Panc1 (cell line): ENCODE data around the gene ZNF254.

Source experiments
- POLR2AphosphoS5 ChIP-seq: IDR thresholded peaks from 2 replicates; pipeline ENCODE4 v1.6.1; 2012; ENCODE audit warnings: mild to moderate bottlenecking, low read depth, low read length, moderate library complexity
- REST ChIP-seq, 2 experiments: IDR thresholded peaks; 2 replicates each; pipeline ENCODE4 v1.6.1; 2011 to 2012; ENCODE audit warnings: low read depth in 2 of 2, control low read depth in 1 of 2, low read length in 1 of 2, mild to moderate bottlenecking in 1 of 2, moderate library complexity in 1 of 2; ENCODE audit not compliant: insufficient read depth in 1 of 2
- TCF7L2 ChIP-seq: IDR thresholded peaks from 2 replicates; pipeline ENCODE4 v1.6.1; 2011; ENCODE audit warnings: mild to moderate bottlenecking, low read depth, low read length, inconsistent platforms
- TF ChIP-seq, protein P1 (sequence below): fragments of 450-650 bp; IDR thresholded peaks from 2 replicates; pipeline ENCODE4 v1.5.1; 2017; ENCODE audit warnings: mild to moderate bottlenecking

DNA sequence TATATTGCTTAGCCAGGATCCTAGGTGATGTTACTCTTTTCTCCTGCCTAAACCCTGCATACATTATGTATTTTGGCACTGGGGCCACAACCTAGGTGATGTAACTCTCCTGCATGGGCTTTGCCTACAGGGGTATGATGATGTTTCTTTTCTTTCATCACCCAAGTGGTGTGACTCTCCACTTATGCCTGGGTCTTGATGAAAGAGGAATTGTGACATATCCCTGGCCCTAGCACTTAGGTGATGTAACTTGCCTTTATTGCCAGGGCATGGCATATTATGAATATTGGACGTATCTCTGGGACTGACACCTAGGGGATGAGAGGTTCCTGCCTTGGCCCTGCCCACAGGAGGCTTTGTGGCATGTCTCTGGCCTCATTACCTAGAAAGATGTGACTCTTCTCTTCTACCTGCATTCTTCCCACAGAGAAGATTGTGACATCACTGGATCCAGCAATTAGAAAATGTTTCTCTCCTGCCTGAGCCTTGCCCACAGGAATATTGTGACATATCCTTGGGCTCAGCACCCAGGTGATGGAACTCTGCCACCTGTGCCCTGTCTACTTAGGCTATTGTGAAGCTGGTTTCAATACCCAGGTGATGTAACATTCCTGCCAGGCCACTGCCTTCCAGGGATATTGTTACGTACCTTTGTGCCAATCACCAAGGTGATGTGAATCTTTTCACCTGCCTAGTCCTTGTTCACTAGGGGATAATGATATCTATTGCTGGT lies 27.3 kb upstream of the ZNF254 start:
- TF ChIP-seq, protein P1, sequence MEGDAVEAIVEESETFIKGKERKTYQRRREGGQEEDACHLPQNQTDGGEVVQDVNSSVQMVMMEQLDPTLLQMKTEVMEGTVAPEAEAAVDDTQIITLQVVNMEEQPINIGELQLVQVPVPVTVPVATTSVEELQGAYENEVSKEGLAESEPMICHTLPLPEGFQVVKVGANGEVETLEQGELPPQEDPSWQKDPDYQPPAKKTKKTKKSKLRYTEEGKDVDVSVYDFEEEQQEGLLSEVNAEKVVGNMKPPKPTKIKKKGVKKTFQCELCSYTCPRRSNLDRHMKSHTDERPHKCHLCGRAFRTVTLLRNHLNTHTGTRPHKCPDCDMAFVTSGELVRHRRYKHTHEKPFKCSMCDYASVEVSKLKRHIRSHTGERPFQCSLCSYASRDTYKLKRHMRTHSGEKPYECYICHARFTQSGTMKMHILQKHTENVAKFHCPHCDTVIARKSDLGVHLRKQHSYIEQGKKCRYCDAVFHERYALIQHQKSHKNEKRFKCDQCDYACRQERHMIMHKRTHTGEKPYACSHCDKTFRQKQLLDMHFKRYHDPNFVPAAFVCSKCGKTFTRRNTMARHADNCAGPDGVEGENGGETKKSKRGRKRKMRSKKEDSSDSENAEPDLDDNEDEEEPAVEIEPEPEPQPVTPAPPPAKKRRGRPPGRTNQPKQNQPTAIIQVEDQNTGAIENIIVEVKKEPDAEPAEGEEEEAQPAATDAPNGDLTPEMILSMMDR = no peak
- TF ChIP-seq POLR2AphosphoS5 (no peak), REST (IDR thresholded peaks at IDR 0.05; ENCODE audit: insufficient read depth in 1 of 2, low read depth in 2 of 2, low read length in 1 of 2) (no peak), TCF7L2 (no peak)
